Activated CD8-positive, alpha-beta T cell treated with anti-CD3 and anti-CD28 coated beads for 36 hours (primary cell): ENCODE results near the gene FKBP7. TPM values are rescaled to one million over a fixed set of nuclear protein-coding genes. Genes with fewer than 3 reads are reported as not detected.
"Not testable (repeated sequence)": the region's sequence is repeated elsewhere in the genome, so short reads cannot be mapped to it uniquely, and the experiment has no call there.

Source experiments
- ATAC-seq: fragments of 200-7000 bp; cut with Tn5 transposase; one replicate; pipeline ENCODE4 v1.10.0; 2021; ENCODE audit warnings: mild to moderate bottlenecking, moderate library complexity
- CTCF ChIA-PET: fragments of 350-600 bp; sonication (Branson Sonifier 250); formaldehyde crosslinking; loops from one replicate; lab custom pipeline; 2021; ENCODE audit warnings: antibody characterized with exemption; lab: Charles Lee
- POLR2A ChIA-PET: fragments of 350-600 bp; sonication (Branson Sonifier 250); formaldehyde crosslinking; loops from one replicate; lab custom pipeline; 2021; ENCODE audit warnings: antibody characterized with exemption; lab: Charles Lee
- DNase-seq: peaks from one replicate; pipeline ENCODE4 v3.0.0-alpha.2; 2020
- H3K27ac Mint-ChIP-seq: one replicate; pipeline ENCODE4 v1.8.0; 2021; ENCODE audit warnings: mild to moderate bottlenecking, mixed read lengths
- H3K27me3 Mint-ChIP-seq: one replicate; pipeline ENCODE4 v1.8.0; 2021; ENCODE audit warnings: mixed read lengths
- H3K36me3 Mint-ChIP-seq: one replicate; pipeline ENCODE4 v1.8.0; 2021; ENCODE audit warnings: low read depth, mixed read lengths
- H3K4me1 Mint-ChIP-seq: one replicate; pipeline ENCODE4 v1.8.0; 2021; ENCODE audit warnings: low read depth, mixed read lengths
- H3K4me3 Mint-ChIP-seq: one replicate; pipeline ENCODE4 v1.8.0; 2021; ENCODE audit warnings: mild to moderate bottlenecking, moderate library complexity, mixed read lengths
- H3K9me3 Mint-ChIP-seq: one replicate; pipeline ENCODE4 v1.8.0; 2021; ENCODE audit warnings: mixed read lengths
- intact Hi-C: fragments of 100-400 bp; cut with micrococcal nuclease; formaldehyde crosslinking; loops from one replicate; pipeline ENCODE4 v1.10.0; 2022
- total RNA-seq, 2 experiments: library from RNA; stranded (reverse); gene quantifications; one replicate each; pipeline ENCODE4 v1.2.3, GENCODE V29; 2021
- TF ChIP-seq, protein P1 (sequence below): fragments of 200-600 bp; IDR thresholded peaks from one replicate; pipeline ENCODE4 v1.8.0; 2022; ENCODE audit warnings: antibody characterized with exemption, mild to moderate bottlenecking

The FKBP7 gene, protein sequence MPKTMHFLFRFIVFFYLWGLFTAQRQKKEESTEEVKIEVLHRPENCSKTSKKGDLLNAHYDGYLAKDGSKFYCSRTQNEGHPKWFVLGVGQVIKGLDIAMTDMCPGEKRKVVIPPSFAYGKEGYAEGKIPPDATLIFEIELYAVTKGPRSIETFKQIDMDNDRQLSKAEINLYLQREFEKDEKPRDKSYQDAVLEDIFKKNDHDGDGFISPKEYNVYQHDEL
- 1 to 10 TPM; 2.1 to 3.0 TPM for total RNA-seq

DNA sequence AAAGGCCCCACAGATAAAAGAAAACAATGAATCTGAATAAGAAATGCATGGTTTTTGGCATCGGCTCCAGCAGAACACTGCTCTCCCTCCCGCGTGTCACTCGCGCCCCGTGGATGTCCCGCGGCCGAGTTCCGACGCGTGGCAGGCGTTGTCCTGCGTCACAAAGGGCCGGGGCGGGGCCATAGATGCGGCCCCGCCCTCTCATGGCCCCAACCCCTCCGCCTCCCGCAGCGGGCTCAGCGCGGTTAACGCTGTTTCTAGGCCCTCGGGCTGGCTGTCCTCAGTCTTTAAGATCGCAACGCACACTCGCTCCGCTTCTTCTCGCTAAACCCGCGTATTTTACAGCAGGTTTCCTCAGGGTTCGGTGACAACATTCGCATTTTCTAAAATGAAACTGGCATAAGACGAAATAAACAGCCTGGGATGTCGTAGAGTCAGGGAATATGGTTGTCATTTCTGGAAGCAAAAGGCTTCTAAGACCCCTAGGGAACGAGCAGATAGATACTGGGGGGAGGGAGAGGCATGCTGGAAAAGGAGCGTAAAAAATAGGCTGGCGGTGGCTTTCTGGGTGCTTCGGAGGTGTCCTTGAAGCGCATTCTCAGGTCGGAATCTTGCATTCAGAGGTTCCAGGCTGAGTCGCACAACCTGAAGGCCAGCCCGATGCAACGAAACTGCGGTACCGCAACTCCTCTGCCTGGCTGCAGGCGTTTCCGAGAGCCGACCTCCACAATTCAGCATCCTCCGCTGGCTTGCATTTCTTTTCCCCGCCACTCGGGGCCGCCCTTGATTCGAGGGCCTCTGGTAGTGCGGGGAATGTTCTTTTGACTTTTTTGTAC is at the start of gene FKBP7:
Gene FKBP7 (minus strand): TSS at position 162 of the 836 bp plus-strand sequence. CDS start 101 bp downstream, at position 61.
- TF ChIP-seq, protein P1, sequence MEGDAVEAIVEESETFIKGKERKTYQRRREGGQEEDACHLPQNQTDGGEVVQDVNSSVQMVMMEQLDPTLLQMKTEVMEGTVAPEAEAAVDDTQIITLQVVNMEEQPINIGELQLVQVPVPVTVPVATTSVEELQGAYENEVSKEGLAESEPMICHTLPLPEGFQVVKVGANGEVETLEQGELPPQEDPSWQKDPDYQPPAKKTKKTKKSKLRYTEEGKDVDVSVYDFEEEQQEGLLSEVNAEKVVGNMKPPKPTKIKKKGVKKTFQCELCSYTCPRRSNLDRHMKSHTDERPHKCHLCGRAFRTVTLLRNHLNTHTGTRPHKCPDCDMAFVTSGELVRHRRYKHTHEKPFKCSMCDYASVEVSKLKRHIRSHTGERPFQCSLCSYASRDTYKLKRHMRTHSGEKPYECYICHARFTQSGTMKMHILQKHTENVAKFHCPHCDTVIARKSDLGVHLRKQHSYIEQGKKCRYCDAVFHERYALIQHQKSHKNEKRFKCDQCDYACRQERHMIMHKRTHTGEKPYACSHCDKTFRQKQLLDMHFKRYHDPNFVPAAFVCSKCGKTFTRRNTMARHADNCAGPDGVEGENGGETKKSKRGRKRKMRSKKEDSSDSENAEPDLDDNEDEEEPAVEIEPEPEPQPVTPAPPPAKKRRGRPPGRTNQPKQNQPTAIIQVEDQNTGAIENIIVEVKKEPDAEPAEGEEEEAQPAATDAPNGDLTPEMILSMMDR: peak; percentile 96
- Mint-ChIP-seq H3K9me3 (no peaks in the 10 kb centered on the region), H3K36me3 (peaks cover 4% of the 10 kb centered on the region), H3K4me1 (peaks cover 33% of the 10 kb centered on the region), H3K27me3 (no peaks in the 10 kb centered on the region), H3K4me3 (peak within 1 kb of the TSS; percentile 83), H3K27ac (peak within 1 kb of the TSS; percentile 95)
- ATAC-seq (peak; percentile 72), DNase-seq (peak; percentile 84)
- ChIA-PET CTCF (interaction anchor here (1.0 to 2.3 kb wide), 9 partner anchors 10 to 124 kb away, joined by 3 to 13 read pairs (median 3); partner anchors contain the start of genes PJVK and PRKRA), POLR2A (interaction anchor here (1.0 to 1.6 kb wide), 2 partner anchors 28 to 222 kb away, joined by 3 read pairs; partner anchors contain the start of genes PJVK and PRKRA)
- intact Hi-C loops: no loop called here

DNA sequence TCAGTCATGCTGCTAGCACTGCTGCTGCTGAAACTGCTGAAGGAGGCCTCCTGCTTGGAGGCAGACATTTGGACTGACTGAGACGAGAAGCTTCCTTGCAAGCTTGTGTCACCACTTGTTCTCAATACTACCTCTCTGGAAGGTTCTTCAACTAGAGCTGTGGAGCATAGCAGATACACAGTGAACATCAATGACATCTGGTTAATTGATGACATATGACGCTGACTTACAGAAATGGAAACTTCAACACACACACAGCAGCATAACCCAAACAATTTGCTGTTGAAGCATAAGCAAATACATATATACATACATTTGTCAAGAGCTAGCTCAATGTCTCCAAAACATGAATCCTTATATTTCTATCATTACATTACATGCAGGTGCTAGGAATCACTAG is 49.2 kb upstream of the FKBP7 start:
- peaks cover 56% of the 10 kb centered on the region for H3K4me1 Mint-ChIP-seq
- H3K27me3 Mint-ChIP-seq: no peaks in the 10 kb centered on the region
- ChIA-PET POLR2A (interaction anchor here (0.7 to 0.8 kb wide), 2 partner anchors 10 to 40 kb away, joined by 4 read pairs; no protein-coding TSS in a partner anchor), CTCF (interaction anchor here (1.8 kb wide), 1 partner anchor 113 kb away, joined by 4 read pairs; no protein-coding TSS in a partner anchor)
- no peak for DNase-seq
- H3K27ac Mint-ChIP-seq: no peak overlapping the region
- intact Hi-C loops: no loop called here
- H3K36me3 Mint-ChIP-seq: peaks cover 50% of the 10 kb centered on the region
- ATAC-seq: no peak
- TF ChIP-seq, protein P1: no peak
- H3K9me3 Mint-ChIP-seq: peaks cover 1% of the 10 kb centered on the region
- no peak overlapping the region for H3K4me3 Mint-ChIP-seq

DNA sequence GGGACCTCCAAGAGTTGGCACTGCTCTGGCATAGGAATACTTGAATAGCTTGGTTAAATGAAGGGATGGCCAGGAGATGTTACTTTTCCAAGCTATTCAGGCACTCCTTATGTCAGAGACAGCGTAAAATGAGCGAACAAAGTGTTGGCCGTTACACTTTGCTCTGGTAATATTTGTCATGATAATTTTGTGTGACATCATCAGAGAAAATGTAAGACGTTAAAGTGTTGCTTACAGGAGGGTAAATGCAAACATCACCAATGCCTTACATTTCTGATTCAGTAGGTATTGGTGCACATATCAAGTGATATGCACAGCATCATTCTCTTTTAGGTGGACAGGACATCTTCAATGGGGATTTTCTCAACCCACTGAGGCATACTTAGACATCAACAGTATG is 47.9 kb upstream of the FKBP7 start:
- Mint-ChIP-seq H3K27ac (no peak overlapping the region), H3K9me3 (peaks cover 1% of the 10 kb centered on the region), H3K4me1 (peaks cover 57% of the 10 kb centered on the region), H3K4me3 (no peak overlapping the region), H3K27me3 (no peaks in the 10 kb centered on the region), H3K36me3 (peaks cover 47% of the 10 kb centered on the region)
- ChIA-PET POLR2A (no interaction called here), CTCF (no interaction called here)
- TF ChIP-seq, protein P1: no peak
- DNase-seq (no peak), ATAC-seq (no peak)
- intact Hi-C loops: no loop called here

DNA sequence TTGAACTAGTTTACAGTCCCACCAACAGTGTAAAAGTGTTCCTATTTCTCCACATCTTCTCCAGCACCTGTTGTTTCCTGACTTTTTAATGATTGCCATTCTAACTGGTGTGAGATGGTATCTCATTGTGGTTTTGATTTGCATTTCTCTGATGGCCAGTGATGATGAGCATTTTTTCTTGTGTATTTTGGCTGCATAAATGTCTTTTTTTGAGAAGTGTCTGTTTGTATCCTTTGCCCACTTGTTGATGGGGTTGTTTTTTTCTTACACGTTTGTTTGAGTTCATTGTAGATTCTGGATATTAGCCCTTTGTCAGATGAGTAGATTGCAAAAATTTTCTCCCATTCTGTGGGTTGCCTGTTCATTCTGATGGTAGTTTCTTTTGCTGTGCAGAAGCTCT is 47.1 kb upstream of the FKBP7 start:
- intact Hi-C loops, H3K9me3 Mint-ChIP-seq, POLR2A ChIA-PET, H3K27ac Mint-ChIP-seq, ATAC-seq, DNase-seq, H3K4me3 Mint-ChIP-seq, H3K27me3 Mint-ChIP-seq: not testable (repeated sequence)
- H3K4me1 Mint-ChIP-seq: peaks cover 52% of the 10 kb centered on the region
- CTCF ChIA-PET: interaction anchor here (0.5 kb wide), 1 partner anchor 226 kb away, joined by 3 read pairs; no protein-coding TSS in a partner anchor
- H3K36me3 Mint-ChIP-seq: peaks cover 41% of the 10 kb centered on the region

DNA sequence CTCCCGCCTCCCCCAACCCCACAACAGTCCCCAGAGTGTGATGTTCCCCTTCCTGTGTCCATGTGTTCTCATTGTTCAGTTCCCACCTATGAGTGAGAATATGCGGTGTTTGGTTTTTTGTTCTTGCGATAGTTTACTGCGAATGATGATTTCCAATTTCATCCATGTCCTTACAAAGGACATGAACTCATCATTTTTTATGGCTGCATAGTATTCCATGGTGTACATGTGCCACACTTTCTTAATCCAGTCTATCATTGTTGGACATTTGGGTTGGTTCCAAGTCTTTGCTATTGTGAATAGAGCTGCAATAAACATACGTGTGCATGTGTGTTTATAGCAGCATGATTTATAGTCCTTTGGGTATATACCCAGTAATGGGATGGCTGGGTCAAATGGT is 46.6 kb upstream of the FKBP7 start:
- ATAC-seq, DNase-seq, POLR2A ChIA-PET, H3K27ac Mint-ChIP-seq, H3K9me3 Mint-ChIP-seq, H3K27me3 Mint-ChIP-seq, intact Hi-C loops: not testable (repeated sequence)
- CTCF ChIA-PET: interaction anchor here (1.4 to 1.9 kb wide), 2 partner anchors 11 to 74 kb away, joined by 3 to 4 read pairs; partner anchors contain the start of genes PJVK and PRKRA
- peaks cover 49% of the 10 kb centered on the region for H3K4me1 Mint-ChIP-seq
- peaks cover 39% of the 10 kb centered on the region for H3K36me3 Mint-ChIP-seq
- H3K4me3 Mint-ChIP-seq: peak overlapping the region; percentile 15
